Effector CD8-positive, alpha-beta T cell (primary cell): ENCODE results near the gene ACTN4.
A peak's percentile ranks its signal among the peaks of the same experiment; 100 is the strongest.
"Not testable (repeated sequence)": the region's sequence is repeated elsewhere in the genome, so short reads cannot be mapped to it uniquely, and the experiment has no call there.

Experiments used
- DNase-seq: peaks from one replicate; lab custom pipeline; 2025; lab: John Stamatoyannopoulos, UW

The ACTN4 gene

DNA sequence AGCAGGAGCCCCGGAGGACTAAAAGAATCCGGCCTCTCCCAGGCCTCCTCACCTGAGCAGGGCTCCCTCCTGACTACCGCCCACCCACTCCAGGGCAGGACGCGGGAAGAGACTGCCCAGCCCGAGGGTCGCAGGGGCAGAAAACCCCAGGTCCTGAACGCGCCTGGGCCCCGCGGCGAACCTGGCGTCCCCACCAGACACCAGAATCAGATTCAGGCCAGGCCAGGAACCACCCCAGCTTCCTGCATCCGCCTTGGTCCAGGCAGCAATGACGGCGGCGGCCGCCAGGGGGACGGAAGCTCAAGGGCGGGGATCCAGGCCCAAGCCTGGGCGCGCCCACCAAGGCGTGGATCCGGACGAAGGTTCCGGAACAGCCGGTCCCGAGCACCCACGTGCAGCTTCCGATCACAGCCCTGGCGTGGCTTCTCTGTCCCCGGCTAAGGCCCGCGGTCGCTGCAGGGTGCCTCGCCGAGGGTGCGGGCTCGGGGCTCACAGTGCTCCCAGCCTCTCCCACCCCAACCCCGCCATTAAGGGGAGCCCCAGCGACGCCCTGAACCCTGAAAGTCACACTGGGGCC is 122.3 kb downstream of the ACTN4 start:
- DNase-seq, result peak; percentile 84

DNA sequence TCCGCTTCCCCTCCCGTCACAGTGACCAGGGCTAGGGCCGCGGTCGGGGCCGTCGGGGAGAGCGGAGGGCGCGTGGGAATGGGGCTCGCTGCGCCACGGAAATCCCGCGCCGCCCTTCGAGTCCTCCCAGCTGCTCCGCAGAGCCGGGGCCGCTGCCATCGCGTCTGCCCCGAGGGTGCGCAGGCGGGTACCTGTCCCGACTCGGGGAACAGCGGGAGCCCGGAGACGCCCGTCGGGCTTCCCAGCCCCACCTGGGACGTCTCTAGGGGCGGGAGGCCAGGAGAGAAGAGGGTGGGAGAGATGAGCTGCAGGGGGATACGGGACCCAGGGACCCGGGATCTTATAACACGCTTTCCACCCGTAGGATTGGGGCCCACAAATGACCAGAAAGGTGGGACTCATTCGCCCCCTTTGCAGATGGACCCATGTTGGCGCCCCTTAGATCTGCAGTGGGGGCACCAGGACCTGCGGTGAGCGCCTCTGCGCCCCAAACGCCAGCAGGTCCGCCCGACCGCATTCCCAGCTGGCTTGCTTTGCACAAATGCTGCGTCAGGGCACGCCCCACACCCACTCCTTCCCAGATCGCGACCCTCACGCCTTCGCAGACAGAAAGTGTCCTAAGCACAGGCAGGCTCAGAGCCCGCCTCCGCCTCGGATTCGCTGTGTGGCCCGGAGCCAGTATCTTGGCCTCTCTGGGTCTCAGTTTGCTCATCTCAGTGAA is 122.9 kb downstream of the ACTN4 start:
- not testable (repeated sequence) for DNase-seq

DNA sequence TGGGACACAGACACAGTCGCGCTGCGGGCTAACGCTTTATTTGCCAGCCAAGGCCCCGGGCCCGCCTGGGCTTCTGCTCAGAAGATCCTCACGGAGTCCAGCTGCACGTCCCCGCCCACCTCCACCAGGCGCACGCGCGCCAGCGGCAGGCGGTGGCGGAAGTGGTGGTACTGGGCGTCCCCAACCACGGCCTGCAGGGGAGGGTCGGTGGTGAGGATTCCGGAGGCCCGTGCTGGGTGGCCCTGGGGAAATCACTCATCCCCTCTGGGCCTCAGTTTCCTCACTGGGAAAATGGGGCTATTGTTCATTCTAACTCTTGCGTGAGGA is 123.5 kb downstream of the ACTN4 start:
- not testable (repeated sequence) for DNase-seq

DNA sequence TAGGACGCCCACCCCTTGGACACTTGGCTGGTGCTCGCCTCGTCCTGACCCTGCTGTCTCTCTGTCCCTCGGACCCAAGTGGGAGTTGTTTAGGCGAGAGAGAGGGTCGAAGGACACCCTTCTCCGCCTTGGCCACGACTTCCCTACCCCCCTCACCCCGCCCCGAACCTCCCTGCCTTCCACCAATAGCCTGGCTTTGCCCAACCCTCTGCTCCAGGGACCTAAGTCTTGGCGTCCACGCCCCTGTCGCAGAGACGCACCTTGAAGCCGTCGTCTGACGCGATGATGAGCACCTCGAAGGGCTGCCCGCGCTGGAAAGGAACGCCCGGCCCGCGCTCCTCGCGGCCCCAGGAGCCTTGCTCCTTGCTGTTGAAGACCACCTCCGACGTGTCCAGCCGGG is 124.1 kb downstream of the ACTN4 start:
- DNase-seq, result not testable (repeated sequence)

DNA sequence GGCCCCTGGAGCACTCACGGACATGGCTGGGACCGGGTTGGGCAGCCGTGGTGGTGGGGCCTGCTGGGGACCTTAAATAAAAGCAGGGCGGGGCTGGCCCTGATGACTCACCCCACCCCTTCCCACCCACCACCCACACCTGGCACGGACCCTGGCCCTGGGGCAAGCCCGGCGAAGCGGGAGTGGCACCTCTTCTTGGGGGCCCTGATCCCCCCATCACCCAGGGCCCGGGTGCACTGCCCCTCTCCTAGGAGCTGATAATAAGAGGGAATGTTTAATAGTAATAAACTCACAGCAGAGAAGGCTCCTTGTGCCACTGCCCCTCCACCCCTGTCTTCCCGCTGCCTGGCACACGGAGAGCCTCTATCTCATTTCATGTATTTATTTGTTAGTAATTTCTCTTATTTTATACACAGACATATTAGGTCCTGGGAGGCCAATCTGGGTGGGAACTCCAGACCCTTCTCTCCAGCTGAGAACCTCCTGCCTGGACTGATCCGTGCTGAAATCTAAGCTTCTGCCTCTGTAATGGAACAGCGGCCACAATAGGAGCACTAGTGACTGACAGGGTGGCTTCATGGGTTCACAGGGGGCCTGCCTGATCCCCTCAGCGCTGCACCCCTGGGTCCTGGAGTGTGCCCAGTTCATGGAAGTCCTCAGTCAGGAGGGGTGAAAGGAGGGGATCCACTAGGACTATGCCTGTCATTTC is 126.2 kb downstream of the ACTN4 start, which contains the start of gene LGALS7:
Gene LGALS7 (minus strand): TSS at position 49 of the 709 bp plus-strand sequence. CDS start 25 bp downstream, at position 24.
- DNase-seq, result no peak

DNA sequence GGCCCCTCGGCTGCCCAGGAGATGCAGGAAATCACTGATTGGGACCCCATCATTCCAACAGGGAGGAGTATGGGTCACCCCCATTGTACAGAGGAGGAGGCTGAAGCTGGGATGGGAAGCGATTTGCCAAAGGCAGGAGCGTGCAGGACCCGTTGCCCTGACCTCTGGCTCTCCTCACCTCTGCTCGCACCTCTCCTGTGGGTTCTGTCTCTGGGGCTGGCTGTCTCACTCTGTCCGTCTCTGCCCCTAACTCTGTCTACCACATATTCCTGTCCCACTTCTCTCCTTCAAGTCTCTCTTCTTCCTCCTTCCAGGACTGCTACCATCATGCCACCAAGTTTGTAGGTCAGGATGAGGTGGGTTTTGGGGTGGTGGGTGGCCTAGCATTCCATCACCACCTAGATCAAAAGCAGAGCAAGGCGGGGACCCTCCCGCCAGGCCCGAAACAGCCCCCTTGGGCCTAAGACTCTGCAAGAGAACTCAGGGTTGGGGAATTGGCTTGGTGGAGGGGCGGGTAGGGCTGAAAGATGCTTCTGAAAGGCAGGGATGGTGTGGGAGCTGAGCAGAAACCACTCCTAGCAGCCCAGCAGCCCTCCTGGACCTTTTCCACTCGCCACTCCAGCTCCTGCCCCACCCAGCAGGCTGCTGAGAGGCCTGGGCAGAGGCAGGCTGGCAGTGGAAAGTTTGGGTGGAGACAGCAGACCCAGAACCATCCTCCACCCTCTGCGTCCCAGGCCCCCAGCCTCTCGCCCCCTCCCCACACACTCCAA is 126.9 kb downstream of the ACTN4 start:
- DNase-seq, result no peak

DNA sequence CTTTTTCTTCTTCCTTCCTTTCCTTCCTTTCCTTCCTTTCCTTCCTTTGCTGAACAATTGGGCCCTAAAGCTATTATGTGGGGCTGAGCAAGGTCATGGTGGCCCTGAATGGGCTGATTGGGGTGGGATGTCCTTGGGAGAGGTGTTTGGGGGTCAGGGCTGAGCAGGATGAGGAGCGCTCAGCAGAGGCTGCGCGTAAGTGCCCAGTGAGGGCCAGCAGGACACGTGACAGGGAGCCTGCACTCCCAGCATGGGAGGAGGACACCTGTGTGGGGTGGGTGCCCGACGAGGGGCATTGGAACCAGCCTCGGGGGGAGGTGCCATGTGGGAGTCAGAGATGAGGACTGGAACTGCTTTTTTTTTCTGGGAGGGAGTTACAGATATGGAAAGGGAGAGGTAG is 131.3 kb downstream of the ACTN4 start:
- DNase-seq, result no peak

DNA sequence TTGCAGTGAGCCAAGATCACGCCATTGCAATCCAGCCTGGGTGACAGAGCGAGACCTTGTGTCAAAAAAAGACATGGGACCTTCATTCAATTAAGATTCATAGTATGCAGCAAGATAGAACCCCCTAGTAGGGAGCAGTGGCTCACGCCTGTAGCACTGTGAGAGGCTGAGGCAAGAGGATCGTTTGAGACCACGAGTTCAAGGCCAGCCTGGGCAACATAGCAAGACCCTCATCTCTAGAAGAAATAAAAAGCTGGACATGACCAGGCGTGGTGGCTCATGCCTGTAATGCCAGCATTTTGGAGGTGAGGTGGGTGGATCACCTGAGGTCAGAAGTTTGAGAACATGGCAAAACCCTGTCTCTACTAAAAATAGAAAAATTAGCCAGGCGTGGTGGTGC is 133.0 kb downstream of the ACTN4 start:
- no peak for DNase-seq

DNA sequence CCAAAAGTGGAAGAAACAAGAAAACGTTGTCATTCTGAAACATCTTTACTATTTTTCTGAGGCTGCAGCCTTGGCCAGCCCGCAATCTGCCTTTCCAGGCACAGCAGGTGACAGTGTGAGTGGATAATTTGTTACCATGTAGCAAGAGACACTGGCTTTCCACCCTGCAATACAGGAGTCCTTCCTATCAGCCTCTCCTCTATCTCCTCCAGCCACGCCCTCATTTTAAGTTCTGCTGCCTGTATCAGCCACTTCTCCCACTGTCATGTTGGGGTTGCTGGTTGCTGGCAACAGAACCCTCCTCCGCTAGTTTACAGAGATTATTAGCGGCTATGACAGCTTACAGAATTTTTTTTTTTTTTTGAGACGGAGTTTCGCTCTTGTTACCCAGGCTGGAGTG is 133.6 kb downstream of the ACTN4 start:
- DNase-seq, result no peak
